HG03097 (cell line): ENCODE data around the gene OR52I1.

Source experiments
- ATAC-seq: cut with Tn5 transposase; IDR thresholded peaks from one replicate; pipeline ENCODE4 v1.9.1; 2021; ENCODE audit not compliant: unreplicated experiment, low FRiP score

OR52I1 gene

DNA sequence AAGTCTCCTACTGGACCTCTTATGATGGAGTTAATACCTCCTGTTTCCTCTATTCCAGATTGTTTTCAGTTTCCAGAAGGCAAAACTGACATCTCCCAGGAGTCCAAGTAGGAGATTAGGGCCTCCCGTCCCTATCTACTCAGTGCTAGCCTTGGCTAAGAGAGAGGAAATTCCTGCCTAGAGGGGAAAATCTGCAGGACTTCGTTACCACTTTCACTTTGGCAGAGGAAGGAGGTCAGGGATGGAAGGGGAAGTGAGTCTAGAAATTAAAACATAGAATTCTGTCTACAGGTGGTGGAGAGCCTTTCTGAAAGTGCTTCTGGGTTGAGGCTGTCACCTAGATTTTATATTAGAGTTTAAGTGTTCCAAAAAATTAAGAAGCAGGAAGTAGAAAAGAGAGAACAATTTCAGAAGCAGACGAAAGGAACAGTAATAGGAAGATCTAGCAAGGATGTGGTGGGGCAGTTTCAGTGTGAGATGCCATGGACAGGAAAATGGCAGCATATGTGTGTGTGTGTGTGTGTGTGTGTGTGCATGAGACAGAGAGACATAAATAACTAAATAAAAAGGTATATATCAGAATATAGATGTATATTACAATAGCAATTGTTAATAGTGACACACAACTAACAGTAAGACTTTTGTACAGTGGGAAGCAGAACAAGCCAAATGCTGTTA is 16.6 kb downstream of the OR52I1 start:
- ATAC-seq, result no peak

DNA sequence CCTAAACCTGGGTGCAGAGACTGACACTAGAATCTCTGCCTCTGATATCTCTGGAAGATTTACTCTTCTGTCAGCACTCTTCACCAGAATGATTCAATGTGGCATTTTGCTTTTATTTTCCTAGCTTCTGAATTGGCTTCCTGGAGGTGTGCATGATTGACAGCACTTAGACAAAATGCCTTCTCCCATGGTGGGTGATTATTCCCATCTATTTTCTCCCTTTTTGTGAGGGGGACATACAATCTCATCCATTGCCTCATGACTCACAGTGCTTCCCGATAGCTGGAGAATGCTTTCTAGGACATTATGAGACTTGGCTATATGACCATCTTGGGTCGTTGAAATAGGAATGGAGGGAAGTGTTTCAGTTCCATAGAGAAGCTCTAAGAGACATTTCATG is 18.1 kb downstream of the OR52I1 start:
- ATAC-seq, result no peak

DNA sequence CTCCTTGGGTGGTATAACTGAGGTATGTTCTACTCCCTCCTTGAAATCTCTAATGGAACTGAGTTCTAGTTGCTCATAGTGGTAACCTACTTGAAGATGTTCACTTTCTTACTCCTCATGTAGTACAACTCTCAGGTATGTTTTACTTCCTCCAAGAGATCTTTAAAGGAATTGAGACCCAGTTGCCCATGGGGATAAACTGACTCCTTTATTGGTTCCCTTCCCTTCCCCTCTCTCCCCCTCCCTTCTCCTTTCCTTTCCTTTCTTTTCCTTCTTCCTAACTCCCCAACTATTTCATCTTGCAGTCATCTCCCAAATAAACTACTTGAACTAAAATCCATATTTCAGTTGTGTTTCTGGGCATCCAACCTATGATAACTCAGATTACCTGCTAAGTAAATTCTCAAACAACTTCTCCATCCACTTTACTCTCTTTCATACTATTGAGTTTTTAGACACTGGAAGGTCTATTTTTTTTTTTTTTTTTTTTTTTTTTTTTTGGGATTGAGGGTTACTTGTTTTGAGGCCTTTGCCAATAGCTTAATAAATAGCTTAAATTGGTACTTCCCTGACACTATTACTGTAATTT is 22.1 kb downstream of the OR52I1 start:
- ATAC-seq, result no peak

DNA sequence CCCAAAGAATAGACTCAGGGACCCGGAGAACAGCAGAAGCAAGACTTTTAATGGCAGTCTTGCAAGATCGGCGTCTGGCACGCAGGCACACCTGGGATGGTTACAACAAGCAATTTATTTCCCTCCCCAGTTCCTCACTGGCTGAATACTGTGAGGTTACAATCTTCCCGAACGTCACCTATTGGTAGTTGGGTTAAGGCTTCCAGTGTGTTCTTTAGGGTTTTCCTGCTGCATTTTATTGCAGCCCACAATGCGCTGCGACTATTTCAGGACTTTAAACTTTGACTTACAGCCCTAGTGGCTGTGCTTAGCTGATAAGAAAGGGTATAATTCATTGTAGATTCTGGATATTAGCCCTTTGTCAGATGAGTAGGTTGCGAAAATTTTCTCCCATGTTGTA is 25.7 kb downstream of the OR52I1 start:
- no peak for ATAC-seq

DNA sequence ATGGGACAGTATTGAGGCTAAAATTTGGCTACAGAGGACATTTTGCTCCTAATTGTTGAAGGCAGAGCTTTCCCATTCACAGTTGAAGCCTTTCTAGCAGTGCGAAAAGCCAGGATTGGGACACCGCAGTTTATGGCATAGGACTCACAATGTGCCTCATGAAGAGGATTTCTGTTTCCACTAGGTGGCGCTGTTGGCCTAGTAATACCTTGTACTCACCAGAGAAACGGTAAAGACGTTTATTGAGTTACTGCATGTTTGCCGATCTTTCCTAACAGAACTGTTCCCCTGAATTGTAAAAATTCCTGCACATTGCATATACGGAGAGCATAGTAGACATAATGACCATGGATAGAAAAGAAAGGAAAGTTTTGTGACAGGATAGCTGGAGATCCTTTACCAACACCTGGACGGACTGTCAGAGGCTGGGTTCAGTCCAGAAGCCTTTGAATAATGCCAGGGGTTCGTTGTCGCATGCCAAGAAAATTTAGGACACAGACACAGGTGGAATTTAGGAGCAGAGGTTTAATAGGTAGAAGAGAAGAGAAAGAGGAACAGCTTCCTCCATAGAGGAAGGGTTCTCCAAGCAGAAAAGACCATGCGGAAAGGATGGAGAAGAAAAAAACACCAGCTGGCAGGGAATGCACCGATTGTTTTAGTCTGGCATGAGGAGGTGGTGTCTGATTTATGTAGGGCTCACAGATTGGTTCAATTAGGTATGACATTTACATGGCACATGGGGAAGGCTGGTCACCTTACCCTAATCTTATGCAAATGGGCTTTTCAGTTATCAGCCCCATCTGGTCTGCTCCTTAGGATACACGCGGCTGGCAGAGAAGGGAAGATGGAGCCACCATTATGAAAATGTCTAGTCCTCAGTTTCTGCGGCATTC is 32.6 kb downstream of the OR52I1 start:
- ATAC-seq, result no peak

DNA sequence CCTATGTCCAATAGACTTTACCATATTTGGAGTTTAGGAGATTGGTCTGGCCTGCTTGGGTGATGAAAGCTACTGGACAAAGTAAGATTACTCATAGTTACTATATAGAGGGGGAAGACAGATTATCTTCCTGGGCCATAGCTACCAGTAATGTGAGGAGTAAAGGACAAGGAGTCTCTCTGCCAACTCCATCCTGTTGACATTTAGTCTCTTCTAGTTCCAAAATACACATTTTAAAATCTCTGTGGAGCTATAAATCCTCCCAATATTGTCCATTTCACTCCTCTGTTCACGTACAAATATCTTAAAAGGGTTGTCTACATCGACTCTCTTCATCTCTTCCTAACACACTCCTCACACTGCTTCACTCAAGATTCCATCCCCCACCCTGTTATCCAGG is 42.3 kb downstream of the OR52I1 start:
- no peak for ATAC-seq

DNA sequence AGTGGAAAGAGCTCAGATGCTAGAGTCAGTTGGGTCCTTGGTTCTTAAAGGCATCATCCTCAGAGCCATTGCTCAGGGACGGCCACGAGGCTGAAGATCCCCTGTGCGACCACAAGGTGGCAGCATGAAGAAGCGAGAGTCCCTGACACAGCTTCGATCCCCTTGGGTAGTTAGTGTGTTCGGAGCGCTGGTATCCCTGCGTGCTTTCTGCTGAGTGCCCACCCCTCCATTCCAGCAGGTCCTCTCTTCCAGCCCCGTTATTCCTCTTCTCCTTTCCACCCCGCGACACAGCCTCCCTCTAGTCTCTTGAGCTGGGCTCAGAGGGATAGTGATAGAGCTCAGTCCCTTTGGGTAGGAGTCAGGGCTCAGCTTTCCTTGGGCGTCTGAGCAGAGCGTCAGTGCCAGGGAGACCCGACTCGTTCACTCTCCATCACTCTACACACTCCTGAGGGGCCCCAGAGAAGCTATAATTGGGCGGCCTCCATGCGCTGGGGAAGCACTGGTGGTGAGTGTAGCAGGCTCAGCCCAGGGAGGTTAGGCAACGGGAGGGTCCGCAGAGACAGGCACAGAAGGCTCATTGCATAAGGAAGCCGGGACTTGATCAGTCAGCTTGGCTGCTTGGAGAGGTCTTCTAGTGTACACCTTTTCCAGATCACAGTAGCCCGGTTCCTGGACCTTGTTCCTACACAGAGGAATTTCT is 43.3 kb downstream of the OR52I1 start, which contains the start of gene OR51D1:
Gene OR51D1 (plus strand): TSS at position 516 of the 700 bp plus-strand sequence. CDS start 2,314 bp downstream, outside the sequence.
- ATAC-seq, result peak; percentile 90

DNA sequence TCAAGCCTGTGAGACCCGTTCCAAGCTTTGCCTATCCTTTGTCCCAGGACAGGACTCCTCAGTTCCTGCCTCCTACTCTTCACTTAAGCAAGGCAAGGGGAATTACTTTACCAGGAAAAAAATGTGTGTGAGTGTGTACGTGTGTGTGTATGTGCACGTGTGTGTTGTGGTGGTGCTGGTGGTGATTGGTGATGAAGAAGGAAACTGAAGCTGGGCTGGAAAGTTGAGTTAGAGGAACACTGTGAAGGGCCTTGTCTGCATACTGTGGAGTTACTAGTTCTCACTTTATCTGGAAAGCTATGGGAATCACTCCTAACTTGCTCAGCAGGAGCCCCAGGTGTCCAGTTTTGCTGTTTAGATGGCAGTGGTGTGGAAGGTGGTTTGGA is 43.8 kb downstream of the OR52I1 start:
- ATAC-seq, result no peak

DNA sequence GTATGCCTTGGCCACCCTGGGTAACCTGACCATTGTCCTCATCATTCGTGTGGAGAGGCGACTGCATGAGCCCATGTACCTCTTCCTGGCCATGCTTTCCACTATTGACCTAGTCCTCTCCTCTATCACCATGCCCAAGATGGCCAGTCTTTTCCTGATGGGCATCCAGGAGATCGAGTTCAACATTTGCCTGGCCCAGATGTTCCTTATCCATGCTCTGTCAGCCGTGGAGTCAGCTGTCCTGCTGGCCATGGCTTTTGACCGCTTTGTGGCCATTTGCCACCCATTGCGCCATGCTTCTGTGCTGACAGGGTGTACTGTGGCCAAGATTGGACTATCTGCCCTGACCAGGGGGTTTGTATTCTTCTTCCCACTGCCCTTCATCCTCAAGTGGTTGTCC is 46.1 kb downstream of the OR52I1 start:
- no peak for ATAC-seq

DNA sequence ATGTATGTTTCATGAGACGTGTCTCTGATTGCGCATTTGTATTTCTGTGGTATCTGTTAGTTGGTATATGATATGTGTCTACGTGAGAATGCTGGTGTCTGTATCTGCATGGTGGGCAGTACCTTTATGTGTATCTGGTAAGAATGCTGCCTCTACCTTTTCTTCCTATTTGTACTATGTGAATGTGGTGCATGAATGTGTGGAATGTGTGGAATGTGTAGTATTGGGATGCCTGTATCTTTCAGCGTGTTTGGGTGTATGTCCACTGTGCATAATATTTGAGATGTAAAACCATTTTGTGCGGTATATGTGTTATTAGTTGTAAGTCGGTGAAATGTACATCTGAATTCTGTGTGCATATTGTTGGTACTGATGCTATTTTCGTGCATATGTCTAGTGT is 47.7 kb downstream of the OR52I1 start:
- no peak for ATAC-seq

DNA sequence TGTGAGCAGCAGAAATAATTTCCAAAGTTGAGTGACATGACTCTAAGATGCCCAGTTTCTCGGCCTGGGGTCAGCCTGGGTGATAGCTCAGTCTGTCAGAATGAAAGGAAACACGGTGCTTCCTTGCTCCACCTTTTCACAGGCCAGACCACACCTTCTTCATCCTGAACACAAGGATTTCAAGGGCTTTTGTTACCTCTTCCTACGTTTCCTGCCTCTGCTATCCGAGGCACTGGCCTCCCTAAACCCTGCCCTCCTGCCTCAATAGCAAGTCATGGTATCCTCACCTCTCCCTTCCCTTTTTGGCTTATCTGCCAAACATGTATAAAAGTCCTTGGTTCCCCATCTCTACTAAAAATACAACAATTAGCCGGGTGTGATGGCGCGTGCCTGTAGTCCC is 48.2 kb downstream of the OR52I1 start:
- ATAC-seq, result no peak

DNA sequence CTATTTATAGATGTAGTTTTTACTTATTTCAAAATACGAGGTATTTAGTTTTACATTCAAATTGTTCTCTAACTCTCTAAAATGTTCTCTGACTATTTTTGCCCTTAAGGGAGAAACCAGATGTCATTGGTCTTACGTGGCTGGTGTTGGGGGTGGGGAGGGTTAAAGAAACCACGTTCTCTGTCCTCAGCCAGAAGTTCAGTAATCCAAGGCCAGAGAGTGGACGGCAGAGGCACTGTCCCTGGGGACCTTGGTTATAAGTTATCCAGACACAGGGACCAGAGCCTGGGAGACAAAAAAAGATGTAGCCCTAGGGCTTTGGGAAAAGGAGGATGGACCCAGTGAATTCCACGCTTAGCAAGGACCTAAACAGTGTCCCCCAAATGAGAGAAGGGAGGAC is 49.2 kb downstream of the OR52I1 start:
- ATAC-seq, result no peak

DNA sequence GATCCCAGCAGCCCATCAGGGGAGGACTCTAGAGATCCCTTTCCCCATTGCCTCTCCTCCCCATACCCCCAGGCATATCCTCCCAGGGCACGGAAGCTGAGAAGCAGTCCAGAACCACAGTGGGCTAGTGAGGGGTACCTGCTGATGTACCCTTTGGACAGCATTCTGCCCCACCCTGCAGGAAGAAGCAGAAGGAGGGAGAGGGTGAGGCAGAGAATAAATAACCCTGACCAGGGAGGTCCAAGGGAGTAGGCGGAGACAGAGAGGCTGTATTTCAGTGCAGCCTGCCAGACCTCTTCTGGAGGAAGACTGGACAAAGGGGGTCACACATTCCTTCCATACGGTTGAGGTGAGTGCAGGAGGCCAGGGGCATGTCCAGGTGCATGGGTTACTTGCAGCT is 49.8 kb downstream of the OR52I1 start, which contains the start of gene OR51E1:
Gene OR51E1 (plus strand): TSS at position 301 of the 400 bp plus-strand sequence. CDS start 8,545 bp downstream, outside the sequence.
- ATAC-seq, result no peak

DNA sequence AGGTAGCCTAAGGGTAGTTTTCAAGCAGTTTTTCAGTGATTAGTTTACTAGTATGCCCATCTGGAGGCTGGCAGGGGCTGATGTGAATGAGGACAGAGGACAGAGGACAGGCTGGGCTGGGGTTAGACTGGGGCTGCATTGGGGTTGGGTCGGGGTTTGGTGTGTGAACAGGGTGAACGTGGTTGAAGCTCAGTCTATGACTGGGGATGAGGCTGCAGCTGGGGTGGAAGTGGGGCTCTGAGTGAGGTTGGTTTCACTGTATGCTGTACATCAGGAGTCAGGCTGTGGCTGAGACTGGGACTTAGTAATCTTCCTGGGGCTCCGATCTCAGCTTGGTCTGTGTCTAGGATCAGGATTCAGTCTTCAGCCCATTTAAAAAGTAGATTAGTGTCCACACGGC is 50.4 kb downstream of the OR52I1 start:
- ATAC-seq, result no peak
